MCF 10A (cell line): ENCODE results near the gene COG4. TPM values are rescaled to one million over a fixed set of nuclear protein-coding genes. Genes with fewer than 3 reads are reported as not detected.

Source experiments
- BruUV-seq: library from RNA; stranded (reverse); fragments of 400-500 nt; replicated peaks from 2 replicates; lab custom pipeline; 2021; lab: Mats Ljungman, UMichigan
- CTCF ChIA-PET: fragments of 300-600 bp; sonication (Branson Sonifier 250); formaldehyde crosslinking; extraction: SDS; loops from one replicate; lab custom pipeline; 2021; ENCODE audit warnings: antibody characterized with exemption, inconsistent platforms; lab: Yijun Ruan, JAX
- POLR2A ChIA-PET: fragments of 300-600, 350-650 bp; sonication (Branson Sonifier 250); formaldehyde crosslinking; extraction: SDS; loops from one replicate; lab custom pipeline; 2020; ENCODE audit warnings: antibody characterized with exemption, inconsistent platforms; lab: Yijun Ruan, JAX
- DNase-seq: peaks from one replicate; pipeline ENCODE4 v3.0.0-alpha.2; 2018; ENCODE audit not compliant: unreplicated experiment
- H3K27ac Mint-ChIP-seq: one replicate; pipeline ENCODE4 v1.8.0; 2022; ENCODE audit warnings: mild to moderate bottlenecking, low read depth, mixed read lengths; ENCODE audit not compliant: unreplicated experiment
- H3K27me3 Mint-ChIP-seq: one replicate; pipeline ENCODE4 v1.8.0; 2022; ENCODE audit warnings: mixed read lengths; ENCODE audit not compliant: insufficient read depth, unreplicated experiment
- H3K36me3 Mint-ChIP-seq: one replicate; pipeline ENCODE4 v1.8.0; 2022; ENCODE audit warnings: mild to moderate bottlenecking, moderate library complexity, mixed read lengths; ENCODE audit not compliant: insufficient read depth, unreplicated experiment
- H3K4me1 Mint-ChIP-seq: one replicate; pipeline ENCODE4 v1.8.0; 2022; ENCODE audit warnings: mixed read lengths; ENCODE audit not compliant: insufficient read depth, unreplicated experiment
- H3K4me3 Mint-ChIP-seq: one replicate; pipeline ENCODE4 v1.8.0; 2022; ENCODE audit warnings: mild to moderate bottlenecking, moderate library complexity, mixed read lengths; ENCODE audit not compliant: unreplicated experiment
- H3K9me3 Mint-ChIP-seq: one replicate; pipeline ENCODE4 v1.8.0; 2022; ENCODE audit warnings: mixed read lengths; ENCODE audit not compliant: unreplicated experiment
- CTCF ChIP-seq: fragments of 200-600 bp; IDR thresholded peaks from one replicate; pipeline ENCODE4 v1.8.0; 2022; ENCODE audit warnings: antibody characterized with exemption, mild to moderate bottlenecking; ENCODE audit not compliant: unreplicated experiment
- intact Hi-C: fragments of 100-400 bp; cut with micrococcal nuclease; formaldehyde crosslinking; loops from 2 replicates; pipeline ENCODE4 v1.14.1; 2022
- total RNA-seq: library from RNA; stranded (reverse); gene quantifications from 2 replicates; pipeline ENCODE4 v1.2.3, GENCODE V29; 2022

COG4 gene
- total RNA-seq, 1 experiment from 2014 or later: 62.2 TPM

DNA sequence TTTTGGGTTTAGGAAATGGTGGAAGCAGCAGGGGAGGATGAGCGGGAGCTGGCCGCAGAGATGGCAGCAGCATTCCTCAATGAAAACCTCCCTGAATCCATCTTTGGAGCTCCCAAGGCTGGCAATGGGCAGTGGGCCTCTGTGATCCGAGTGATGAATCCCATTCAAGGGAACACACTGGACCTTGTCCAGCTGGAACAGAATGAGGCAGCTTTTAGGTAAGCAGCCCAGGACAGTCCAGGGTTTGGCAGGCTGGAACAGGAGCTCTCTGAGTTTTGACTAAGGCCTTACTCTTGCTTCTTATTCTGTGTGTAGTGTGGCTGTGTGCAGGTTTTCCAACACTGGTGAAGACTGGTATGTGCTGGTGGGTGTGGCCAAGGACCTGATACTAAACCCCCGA is 41.7 kb upstream of the COG4 start:
- ChIA-PET POLR2A (interaction anchor here (1.1 kb wide), 1 partner anchor 11 kb away, joined by 3 read pairs; no protein-coding TSS in a partner anchor), CTCF (interaction anchor here (0.5 to 3.7 kb wide), 7 partner anchors 8 to 206 kb away, joined by 3 to 22 read pairs (median 3); no protein-coding TSS in a partner anchor)
- H3K9me3 Mint-ChIP-seq: no peaks in the 10 kb centered on the region
- H3K4me3 Mint-ChIP-seq: no peak overlapping the region
- H3K27ac Mint-ChIP-seq: no peak overlapping the region
- peaks cover 100% of the 10 kb centered on the region for H3K36me3 Mint-ChIP-seq
- TF ChIP-seq CTCF: no peak
- intact Hi-C loops: no loop called here
- H3K27me3 Mint-ChIP-seq: no peaks in the 10 kb centered on the region
- no peak for DNase-seq
- H3K4me1 Mint-ChIP-seq: peaks cover 5% of the 10 kb centered on the region
- no TSS peak for BruUV-seq

- peaks cover 100% of the 10 kb centered on the region for H3K36me3 Mint-ChIP-seq
- H3K9me3 Mint-ChIP-seq: no peaks in the 10 kb centered on the region
- peak; percentile 87 for DNase-seq
- intact Hi-C loops: no loop called here
- peak overlapping the region; percentile 49 for H3K27ac Mint-ChIP-seq
- H3K4me1 Mint-ChIP-seq: peaks cover 5% of the 10 kb centered on the region
- H3K4me3 Mint-ChIP-seq: no peak overlapping the region
- ChIA-PET POLR2A (interaction anchor here (0.6 to 3.0 kb wide), 3 partner anchors 10 to 40 kb away, joined by 3 to 9 read pairs (median 4); no protein-coding TSS in a partner anchor), CTCF (interaction anchor here (0.6 to 3.7 kb wide), 4 partner anchors 9 to 207 kb away, joined by 3 to 22 read pairs (median 8); no protein-coding TSS in a partner anchor)
- no peaks in the 10 kb centered on the region for H3K27me3 Mint-ChIP-seq
- no TSS peak for BruUV-seq
- TF ChIP-seq CTCF: no peak
Measured at GRCh38 chr16:70563636-70564035, 40.3 kb upstream of the COG4 start.

GRCh38 chr16:70561623-70562022 is 38.3 kb upstream of the COG4 start:
- POLR2A ChIA-PET: interaction anchor here (0.7 to 3.0 kb wide), 6 partner anchors 8 to 203 kb away, joined by 3 to 9 read pairs (median 5); no protein-coding TSS in a partner anchor
- intact Hi-C loops: no loop called here
- BruUV-seq: no TSS peak
- CTCF ChIA-PET: interaction anchor here (0.5 to 1.4 kb wide), 12 partner anchors 9 to 935 kb away, joined by 3 to 13 read pairs (median 3); no protein-coding TSS in a partner anchor
- Mint-ChIP-seq H3K9me3 (no peaks in the 10 kb centered on the region), H3K36me3 (peaks cover 100% of the 10 kb centered on the region), H3K4me1 (peaks cover 5% of the 10 kb centered on the region), H3K27me3 (no peaks in the 10 kb centered on the region), H3K27ac (peak overlapping the region; percentile 20), H3K4me3 (no peak overlapping the region)
- peak; percentile 88 for DNase-seq
- no peak for TF ChIP-seq CTCF

DNA sequence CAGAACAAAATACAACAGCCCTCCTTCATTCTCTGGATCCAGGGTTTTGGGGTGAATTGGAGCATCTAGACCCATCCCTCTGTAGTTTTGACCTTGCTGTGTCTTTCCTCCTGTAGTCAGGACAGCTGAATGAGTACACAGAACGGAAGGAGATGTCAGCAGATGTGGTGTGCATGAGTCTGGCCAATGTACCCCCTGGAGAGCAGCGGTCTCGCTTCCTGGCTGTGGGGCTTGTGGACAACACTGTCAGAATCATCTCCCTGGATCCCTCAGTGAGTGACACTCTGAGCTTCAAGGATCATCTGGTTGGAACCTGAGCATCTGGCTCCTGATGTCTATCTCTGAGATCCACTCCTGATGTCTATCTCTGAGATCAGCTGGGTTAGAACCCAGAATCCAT is 32.7 kb upstream of the COG4 start:
- Mint-ChIP-seq H3K27ac (no peak overlapping the region), H3K4me3 (no peak overlapping the region), H3K36me3 (peaks cover 96% of the 10 kb centered on the region), H3K4me1 (no peaks in the 10 kb centered on the region), H3K9me3 (no peaks in the 10 kb centered on the region), H3K27me3 (no peaks in the 10 kb centered on the region)
- no TSS peak for BruUV-seq
- no peak for DNase-seq
- intact Hi-C loops: no loop called here
- no peak for TF ChIP-seq CTCF
- POLR2A ChIA-PET: interaction anchor here (0.6 kb wide), 1 partner anchor 258 kb away, joined by 4 read pairs; no protein-coding TSS in a partner anchor
- CTCF ChIA-PET: interaction anchor here (1.0 kb wide), 1 partner anchor 98 kb away, joined by 3 read pairs; no protein-coding TSS in a partner anchor
